Dermis blood vessel endothelial cell (primary cell): ENCODE data around the gene FLNC. TPM values are rescaled to one million over a fixed set of nuclear protein-coding genes. Genes with fewer than 3 reads are reported as not detected.

Experiments
- DNase-seq: peaks from one replicate; pipeline ENCODE4 v3.0.0; 2010
- total RNA-seq: library from RNA; depleted of rRNA; stranded (reverse); fragments of >200 nt; gene quantifications from 2 replicates; pipeline ENCODE4 v1.2.3, GENCODE V29; 2014

Gene FLNC
- total RNA-seq, 1 donor from 2014 or later, result 117 TPM

DNA sequence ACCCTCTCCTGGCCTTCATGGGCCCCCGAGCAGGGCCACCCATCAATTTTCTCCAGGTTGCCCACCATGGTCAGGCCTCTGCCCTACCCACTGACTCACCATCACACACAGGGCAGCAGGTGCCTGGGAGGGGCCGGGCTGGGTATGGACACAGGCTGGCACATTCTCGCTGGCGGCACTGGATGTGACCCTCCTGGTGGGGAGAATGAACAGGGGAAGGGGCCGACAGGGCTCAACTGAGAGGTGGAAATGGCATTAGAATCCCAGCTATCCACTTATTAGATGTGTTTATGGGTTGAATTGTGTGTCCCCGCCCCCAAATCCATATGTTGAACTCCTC lies 63.9 kb downstream of the FLNC start:
- no peak for DNase-seq

DNA sequence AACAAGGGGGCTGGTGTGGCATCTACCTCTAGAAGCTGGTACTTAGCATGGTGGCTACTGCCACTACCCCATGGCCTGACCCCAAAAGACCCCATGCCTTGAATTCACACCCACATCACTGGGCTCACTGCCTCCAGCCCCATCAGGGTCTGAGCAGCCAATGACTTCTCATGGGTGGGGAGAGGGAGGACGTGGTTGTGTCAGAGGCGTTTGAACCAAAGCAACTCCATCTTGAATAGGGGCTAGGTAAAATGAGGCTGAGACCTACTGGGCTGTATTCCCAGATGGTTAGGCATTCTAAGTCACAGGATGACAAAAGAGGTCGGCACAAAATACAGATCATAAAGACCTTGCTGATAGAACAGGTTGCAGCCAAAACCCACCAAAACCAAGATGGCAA lies 65.1 kb downstream of the FLNC start:
- no peak for DNase-seq

DNA sequence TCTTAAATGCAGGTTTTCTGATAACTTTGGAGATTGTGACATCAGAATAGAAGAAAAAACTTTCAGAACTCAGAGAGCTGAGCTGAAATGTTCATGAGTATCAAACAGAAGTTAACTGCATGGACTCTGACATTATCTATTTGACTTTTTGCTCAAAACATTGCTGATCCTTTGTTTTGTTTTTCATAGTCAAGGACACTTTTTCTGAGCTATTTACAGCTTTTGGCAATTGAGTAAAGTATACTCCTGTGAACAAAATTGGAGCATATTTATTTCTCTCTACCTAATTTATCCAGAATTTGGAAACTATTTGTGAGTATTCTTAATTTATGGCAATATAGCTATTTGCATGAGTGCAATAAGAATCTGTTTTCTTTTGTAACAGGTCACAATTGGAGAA lies 69.2 kb downstream of the FLNC start:
- DNase-seq, result no peak

DNA sequence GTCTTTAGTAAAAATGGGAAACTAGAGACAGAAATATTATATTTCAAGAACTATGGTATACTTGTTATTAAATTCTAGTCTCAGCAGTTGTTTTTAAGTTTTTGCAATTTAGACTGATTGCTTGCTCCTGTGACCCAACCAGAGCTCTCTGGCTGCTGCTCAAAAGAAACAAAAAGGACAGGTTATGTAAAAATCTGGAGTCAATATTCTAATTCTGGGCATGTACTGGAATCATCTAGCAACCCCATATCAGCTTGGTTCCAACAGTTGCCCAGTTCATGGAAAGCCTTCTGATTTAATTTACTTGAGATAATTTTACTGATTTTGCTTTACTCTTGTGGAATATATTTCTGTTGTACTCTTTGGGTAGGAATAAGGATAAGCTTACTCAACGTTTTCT lies 70.0 kb downstream of the FLNC start:
- DNase-seq, result no peak

DNA sequence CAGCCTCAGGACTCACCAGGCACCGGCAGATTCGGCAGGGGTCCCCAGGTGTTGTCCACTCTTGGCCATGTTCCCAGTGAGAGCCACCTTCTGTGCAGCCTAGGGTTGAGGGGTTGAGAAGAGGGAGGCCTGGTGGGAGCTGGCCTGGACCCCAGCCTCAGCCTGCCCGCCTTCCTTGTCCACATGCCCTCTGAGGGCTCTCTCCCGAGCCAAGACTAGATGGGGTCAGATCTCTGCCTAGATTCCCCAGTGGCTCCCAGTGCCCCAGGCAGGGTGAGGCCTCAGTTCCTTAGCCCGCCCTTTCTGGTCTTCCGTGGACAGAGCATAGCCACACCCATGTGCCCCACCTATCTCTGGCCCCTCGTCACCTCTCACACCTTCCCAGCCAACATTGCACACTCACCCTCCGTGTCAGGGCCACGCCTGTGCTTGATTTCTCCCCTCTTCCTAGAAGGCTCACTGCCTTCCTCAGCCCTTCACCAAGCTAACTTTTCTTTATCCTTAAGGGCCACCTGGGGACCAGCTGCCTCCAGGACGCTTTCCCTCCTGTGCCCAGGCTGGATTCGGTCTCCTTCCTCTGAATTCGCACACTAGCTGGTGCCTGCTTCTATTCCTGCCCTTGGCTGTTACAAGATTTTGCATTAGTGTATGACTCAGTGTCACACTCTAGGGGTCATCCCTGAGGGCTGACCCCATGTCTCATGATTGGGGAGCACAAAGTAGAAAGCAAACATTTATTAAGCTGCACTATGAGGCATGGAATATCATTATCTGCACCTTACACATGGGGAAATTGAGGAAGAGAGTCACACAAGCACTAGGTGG lies 72.8 kb downstream of the FLNC start:
- peak; percentile 15 for DNase-seq

DNA sequence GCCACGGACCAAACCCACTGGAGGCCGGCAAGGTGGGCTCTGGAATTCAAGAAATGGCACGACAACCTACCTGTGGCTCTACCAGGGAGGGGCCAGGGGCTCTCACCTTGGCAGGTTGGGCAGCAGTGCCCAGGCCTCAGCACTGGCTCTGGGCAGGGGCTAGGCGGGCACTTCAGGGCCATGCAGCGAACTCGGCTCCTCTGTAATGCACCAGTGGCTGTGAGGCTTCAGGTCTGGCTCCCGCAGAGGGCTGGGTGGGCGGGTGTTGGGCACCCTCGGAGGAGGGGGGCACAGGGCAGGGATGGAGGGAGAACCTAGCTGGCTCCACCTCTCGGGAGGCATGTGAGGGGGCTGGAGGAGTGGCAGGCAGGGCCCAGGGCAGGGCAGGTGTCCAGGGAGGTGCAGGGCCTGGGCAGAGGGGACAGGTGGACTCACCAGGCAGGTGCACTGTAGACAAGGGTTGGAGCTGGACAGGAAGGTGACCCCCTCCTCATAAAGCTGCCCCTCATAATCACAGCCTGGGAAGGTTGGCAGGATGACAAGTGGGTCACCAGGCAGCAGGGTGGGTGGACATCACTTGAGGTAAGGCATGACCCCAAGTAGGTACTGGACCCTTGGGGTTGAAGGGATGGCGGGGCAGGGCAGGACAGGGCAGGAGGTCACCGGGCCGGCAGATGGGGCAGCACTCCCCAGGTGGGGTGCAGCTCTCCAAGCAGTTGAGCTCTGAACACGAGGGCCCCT lies 73.6 kb downstream of the FLNC start:
- DNase-seq, result no peak

DNA sequence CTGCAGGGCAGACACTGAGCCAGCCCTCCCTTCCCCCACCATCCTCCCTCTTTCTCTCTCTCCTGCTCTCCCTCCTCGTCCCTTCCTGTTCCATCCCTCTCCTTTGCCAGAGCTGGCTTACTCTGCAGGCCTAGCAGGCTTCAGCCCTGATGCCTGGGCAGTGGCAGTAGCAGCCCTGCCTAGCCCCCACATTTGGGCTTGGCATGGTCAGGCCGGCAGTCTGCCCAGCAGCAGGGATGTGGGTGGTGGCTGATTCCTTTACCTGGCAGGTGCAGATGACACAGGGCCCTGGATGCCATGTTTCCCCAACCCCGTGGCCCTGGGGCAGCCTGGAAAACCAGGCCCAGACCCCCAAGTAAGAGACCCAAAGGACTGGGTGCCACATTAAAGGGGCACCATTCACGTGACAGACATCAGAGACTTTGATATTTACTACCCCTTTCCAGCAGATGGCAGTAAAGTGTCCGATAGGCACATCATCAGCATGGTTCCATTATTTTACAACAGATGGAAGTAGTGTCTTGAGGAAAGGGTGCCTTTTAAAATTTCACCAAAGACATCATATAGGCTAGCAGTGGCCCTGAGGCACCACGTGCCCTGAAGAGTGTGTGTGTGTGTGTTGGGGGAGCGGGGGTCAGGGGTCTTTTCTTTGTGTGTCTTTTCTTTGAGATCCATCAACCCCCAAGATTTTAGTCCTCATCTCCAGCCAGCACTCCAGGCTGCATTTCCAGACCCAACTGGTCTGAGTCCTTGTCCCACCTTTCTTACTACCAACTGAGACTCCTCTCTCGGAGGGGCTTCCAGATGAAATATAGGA lies 74.4 kb downstream of the FLNC start:
- DNase-seq, result peak; percentile 74

DNA sequence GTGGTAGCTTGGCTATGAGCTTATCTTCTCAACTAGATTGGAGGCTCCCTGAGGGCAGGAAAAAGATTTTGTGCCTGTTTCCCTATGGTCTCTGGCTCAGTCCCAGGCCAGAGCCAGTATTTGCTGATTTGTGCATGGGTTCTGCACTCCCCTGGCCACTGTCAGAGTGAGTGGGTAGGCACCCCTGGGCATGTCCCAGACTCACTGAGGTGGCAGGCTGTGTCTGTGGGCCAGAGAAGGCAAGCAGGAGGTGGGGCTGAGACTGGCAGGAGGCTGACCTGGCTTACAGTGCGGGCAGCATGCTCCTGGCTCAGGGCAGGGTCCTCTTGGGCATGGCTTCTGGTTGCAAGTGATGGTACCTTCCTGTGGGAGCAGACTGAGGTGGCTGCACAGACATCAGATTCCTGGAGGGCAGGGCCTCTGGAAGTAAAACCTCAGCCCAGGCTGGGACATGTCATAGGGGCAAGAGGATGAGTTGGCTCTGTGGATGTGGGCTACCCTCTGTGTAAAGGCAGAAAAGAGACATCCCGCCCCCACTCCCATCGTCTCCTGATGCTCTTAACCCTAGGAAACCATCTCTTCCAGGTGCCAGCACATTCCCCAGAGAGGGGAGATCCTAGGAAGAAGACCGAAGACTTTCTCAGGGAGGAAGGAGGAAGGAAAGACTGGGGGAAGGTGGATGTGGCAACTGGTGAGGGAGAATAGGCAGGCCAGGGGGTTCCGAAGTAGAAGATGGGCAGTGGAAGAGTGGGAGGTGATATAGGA lies 76.0 kb downstream of the FLNC start:
- DNase-seq, result no peak

DNA sequence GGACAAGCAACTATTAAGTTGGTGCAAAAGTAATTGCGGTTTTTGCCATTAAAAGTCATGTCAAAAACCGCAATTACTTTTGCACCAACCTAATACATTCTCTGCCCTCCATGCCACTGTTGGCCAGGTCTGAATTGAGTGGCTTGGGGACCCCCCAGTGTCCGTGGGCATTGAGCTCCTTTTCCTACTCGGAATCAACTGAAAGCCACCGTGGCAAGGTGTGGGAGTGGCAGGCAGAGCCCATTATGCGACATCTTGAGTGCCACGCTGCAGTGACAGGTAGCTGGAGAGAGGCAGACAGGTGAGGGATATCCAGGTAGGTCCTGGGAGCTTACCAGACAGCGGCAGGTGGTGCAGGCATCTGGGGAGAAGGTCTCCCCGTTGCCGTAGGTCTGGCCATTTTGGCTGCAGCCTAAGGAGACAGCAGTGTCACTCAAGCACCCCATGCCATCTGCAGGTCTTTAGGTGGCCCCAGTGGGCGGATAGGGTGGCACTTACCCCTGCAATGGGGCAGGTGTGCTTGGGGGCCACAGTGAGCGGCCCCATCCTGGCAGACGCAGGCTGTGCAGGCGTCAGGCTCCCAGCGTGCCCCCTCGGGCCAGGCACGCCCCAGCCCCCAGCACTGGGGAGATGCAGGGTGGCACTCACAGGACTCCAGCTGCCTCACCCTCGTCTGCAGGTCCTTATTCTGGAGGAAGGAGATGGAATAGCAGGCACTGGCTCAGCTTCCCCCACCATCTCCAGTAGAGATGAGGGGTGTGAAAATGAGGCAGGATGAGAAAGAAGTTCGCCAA lies 76.8 kb downstream of the FLNC start:
- DNase-seq, result no peak

Other genes starting within 250 kb of the FLNC start
- 0.14 and 0.17 TPM in 2 replicates for gene GARIN1A, start 158.1 kb upstream of the FLNC start, total RNA-seq
- 421 and 506 TPM in 2 replicates for gene CALU, start 91.0 kb upstream of the FLNC start, total RNA-seq
- gene OPN1SW, start 54.6 kb upstream of the FLNC start, total RNA-seq, result not detected in 2 replicates
- 0.88 and 1.7 TPM in 2 replicates for gene CCDC136, start 38.4 kb upstream of the FLNC start, total RNA-seq
- 86.5 and 93.1 TPM in 2 replicates for gene ATP6V1F, start 32.5 kb downstream of the FLNC start, total RNA-seq
- 0.17 TPM in 1 of 2 replicates, not detected in the other for gene KCP, start 80.3 kb downstream of the FLNC start, total RNA-seq
- gene IRF5, start 107.5 kb downstream of the FLNC start, total RNA-seq, result 0.09 and 0.17 TPM in 2 replicates
- gene TNPO3, start 224.7 kb downstream of the FLNC start, total RNA-seq, result 57.2 and 83.1 TPM in 2 replicates